ENCODE results near the gene PPP1R14D. TPM values are rescaled to one million over a fixed set of nuclear protein-coding genes. Genes with fewer than 3 reads are reported as not detected.
A peak's percentile ranks its signal among the peaks of the same experiment; 100 is the strongest.

Gene PPP1R14D
- total RNA-seq, 8 experiments from 2014 or later = not detected

DNA sequence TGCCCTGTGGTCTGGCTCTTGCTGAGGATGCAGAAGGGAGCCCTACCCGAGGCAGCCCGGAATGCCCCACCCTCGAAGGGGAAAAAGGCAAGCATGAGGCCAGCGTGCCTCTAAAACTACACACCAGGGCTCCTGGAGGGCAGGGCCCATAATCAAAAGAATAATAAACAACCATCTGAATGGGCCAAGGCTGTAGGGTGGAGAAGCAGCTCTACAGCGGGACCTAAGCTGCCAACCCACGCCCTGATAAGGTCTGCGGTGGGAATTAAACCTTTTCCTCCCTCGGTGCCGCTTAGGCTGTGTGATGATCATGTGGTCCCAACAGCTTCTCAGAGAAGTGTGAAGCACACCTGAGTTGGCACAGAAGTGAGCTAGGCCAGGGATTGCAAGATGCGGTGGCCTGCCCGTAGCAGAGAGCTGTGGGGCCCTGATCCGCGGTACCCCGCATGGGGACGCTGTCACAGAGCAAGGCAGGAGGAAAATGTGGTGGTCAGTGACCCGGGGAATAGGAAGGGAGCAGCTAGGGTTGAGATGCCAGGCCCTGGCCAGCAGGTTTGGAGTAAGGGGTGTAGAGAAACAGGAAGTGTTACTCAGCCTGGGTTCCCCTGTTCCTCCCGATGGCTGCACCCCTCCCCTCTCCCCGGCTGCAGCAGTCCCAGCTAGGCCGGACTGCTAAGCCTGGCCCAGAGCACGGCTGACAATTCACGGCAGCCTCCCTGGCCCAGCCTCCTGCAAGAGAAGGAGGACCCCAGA, 59.8 kb downstream of the PPP1R14D start:
- Histone ChIP-seq H3K4me3 (no peak overlapping the region), H3K27ac (no peak overlapping the region), H3K4me1 (replicated peaks in 1 of 2) (peaks cover 0 to 14% of the 10 kb centered on the region in 2 donors)
- peak in 1 of 8 experiments; percentile 12 for ATAC-seq (replicated peaks in 6 of 8)
- WGBS, 10 experiments = 72 to 100% (median 90%) methylated on average over 1 to 6 of the region's 21 CpGs; no CpG with 5 or more reads in 4 of the 10 experiments
- in situ Hi-C loops (cut with MboI; ENCODE audit: low pct_unique_long_range_greater_than_20kb in 2 of 9, low sequenced_read_pairs in 9 of 9, unreplicated experiment in 9 of 9) = no loop called here

DNA sequence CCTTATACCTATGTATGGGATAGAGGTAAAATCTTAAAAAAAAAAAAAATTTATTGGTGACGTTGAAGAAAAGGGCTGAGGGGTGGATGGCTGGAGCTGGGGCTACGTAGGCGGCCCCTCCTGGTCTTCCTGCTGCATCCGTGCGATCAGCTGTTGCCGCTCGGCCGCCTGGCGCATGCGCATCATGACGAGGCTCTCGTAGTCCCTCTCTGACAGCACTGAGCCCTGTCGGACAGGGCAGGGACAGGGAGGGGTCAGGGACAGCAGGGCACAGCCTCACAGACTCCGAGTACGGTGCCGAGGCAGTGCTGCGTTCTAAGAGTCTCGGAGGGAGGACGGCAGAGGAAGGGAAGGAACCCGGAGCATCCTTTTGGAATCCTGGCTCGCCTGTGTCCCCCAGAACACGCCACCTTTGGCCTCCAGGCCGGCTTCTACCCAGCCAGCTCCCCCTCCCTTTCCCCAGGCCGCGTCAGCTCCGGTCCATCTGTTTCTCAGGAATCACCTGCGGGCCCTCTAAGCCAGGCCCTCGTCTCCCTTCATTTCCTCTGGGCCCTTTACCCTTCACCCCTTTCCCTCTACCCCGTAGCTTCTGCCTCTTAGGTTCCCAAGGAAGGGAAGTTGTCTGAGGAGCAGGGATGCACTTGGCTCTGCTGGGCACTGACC, 60.5 kb downstream of the PPP1R14D start:
- WGBS, 10 experiments = 76 to 100% (median 80%) methylated on average over 2 to 15 of the region's 29 CpGs; no CpG with 5 or more reads in 6 of the 10 experiments
- Histone ChIP-seq H3K4me1 (replicated peaks in 1 of 2) (peaks cover 2 to 20% of the 10 kb centered on the region in 2 donors), H3K27ac (no peak overlapping the region), H3K4me3 (no peak overlapping the region)
- in situ Hi-C loops (cut with MboI; ENCODE audit: low pct_unique_long_range_greater_than_20kb in 2 of 9, low sequenced_read_pairs in 9 of 9, unreplicated experiment in 9 of 9) = no loop called here
- no peak for ATAC-seq (replicated peaks in 6 of 8)

- no peak for ATAC-seq (replicated peaks in 6 of 8)
- Histone ChIP-seq H3K4me3 (no peak overlapping the region), H3K4me1 (replicated peaks in 1 of 2) (peaks cover 5 to 23% of the 10 kb centered on the region in 2 donors), H3K27ac (no peak overlapping the region)
- in situ Hi-C loops (cut with MboI; ENCODE audit: low pct_unique_long_range_greater_than_20kb in 2 of 9, low sequenced_read_pairs in 9 of 9, unreplicated experiment in 9 of 9) = no loop called here
- 72 to 100% (median 83%) methylated on average over 1 to 14 of the region's 32 CpGs; no CpG with 5 or more reads in 4 of the 10 experiments for WGBS, 10 experiments
These were observed 61.3 kb downstream of the PPP1R14D start for GRCh38 chr15:40766906-40767837.

GRCh38 chr15:40766194-40766815, 62.2 kb downstream of the PPP1R14D start:
- no peak overlapping the region for H3K4me3 ChIP-seq
- in situ Hi-C loops (cut with MboI; ENCODE audit: low pct_unique_long_range_greater_than_20kb in 2 of 9, low sequenced_read_pairs in 9 of 9, unreplicated experiment in 9 of 9) = no loop called here
- H3K27ac ChIP-seq = no peak overlapping the region

More at GRCh38 chr15:40766194-40766815, 62.2 kb downstream of the PPP1R14D start:
- H3K4me1 ChIP-seq (replicated peaks in 1 of 2) = peaks cover 5 to 23% of the 10 kb centered on the region in 2 donors
- 25 to 100% (median 64%) methylated on average over 1 to 3 of the region's 7 CpGs; no CpG with 5 or more reads in 2 of the 10 experiments for WGBS, 10 experiments
- ATAC-seq (replicated peaks in 6 of 8) = no peak

Other genes with a start within 250 kb of the PPP1R14D start
- 10 to 100 TPM in 3 of 8 experiments, 1 to 10 TPM in 4, under 1 TPM in 1; 0.61 to 21.4 (median 1.6) TPM for gene KNL1, start 234.5 kb downstream of the PPP1R14D start, total RNA-seq
- gene RAD51, start 133.5 kb downstream of the PPP1R14D start, total RNA-seq = 1 to 10 TPM in 3 of 8 experiments, under 1 TPM in 5; 0.46 to 9.0 (median 0.76) TPM
- gene RMDN3, start 73.5 kb downstream of the PPP1R14D start, total RNA-seq = 10 to 100 TPM; 17.6 to 29.3 (median 23.9) TPM
- 10 to 100 TPM in 1 of 8 experiments, 1 to 10 TPM in 7; 1.5 to 26.2 (median 6.2) TPM for gene GCHFR, start 64.6 kb downstream of the PPP1R14D start, total RNA-seq
- 1 to 10 TPM; 1.3 to 4.9 (median 1.7) TPM for gene C15orf62, start 58.7 kb downstream of the PPP1R14D start, total RNA-seq
- 10 to 100 TPM in 6 of 8 experiments, 1 to 10 TPM in 2; 9.4 to 21.2 (median 12.8) TPM for gene ZFYVE19, start 21.6 kb downstream of the PPP1R14D start, total RNA-seq
- gene DNAJC17, start 21.2 kb downstream of the PPP1R14D start, total RNA-seq = 10 to 100 TPM; 20.3 to 52.5 (median 34.0) TPM
- 1 to 10 TPM in 2 of 8 experiments, under 1 TPM in 6; 0.09 to 1.9 (median 0.37) TPM for gene SPINT1, start 15.3 kb upstream of the PPP1R14D start, total RNA-seq
- 1 to 10 TPM in 3 of 8 experiments, under 1 TPM in 5; 0.46 to 1.7 (median 0.83) TPM for gene RHOV, start 45.5 kb upstream of the PPP1R14D start, total RNA-seq
- 10 to 100 TPM; 12.9 to 24.9 (median 19.3) TPM for gene VPS18, start 65.7 kb upstream of the PPP1R14D start, total RNA-seq
- gene DLL4, start 100.6 kb upstream of the PPP1R14D start, total RNA-seq = 10 to 100 TPM in 2 of 8 experiments, 1 to 10 TPM in 3, under 1 TPM in 3; 0.40 to 20.2 (median 3.0) TPM
- 10 to 100 TPM in 5 of 8 experiments, 1 to 10 TPM in 3; 2.7 to 70.3 (median 21.4) TPM for gene CHAC1, start 124.8 kb upstream of the PPP1R14D start, total RNA-seq

Data from motor neuron (in vitro differentiated cells).